Prostate gland (tissue), 2 donors: ENCODE measurements around the gene TMEM18. TPM values are rescaled to one million over a fixed set of nuclear protein-coding genes. Genes with fewer than 3 reads are reported as not detected.

Source experiments
- DNase-seq: peaks from one replicate; pipeline ENCODE4 v3.0.0-alpha.2; 2019; ENCODE audit warnings: low spot score
- H3K27ac ChIP-seq, 2 donors: fragments of 200-600 bp; sonication (generic); 2 replicates each; pipeline ENCODE4 v1.5.1; 2017 to 2019
- H3K27me3 ChIP-seq: fragments of 200-600 bp; sonication (generic); replicated peaks from 2 replicates; pipeline ENCODE4 v1.5.1; 2019; ENCODE audit not compliant: insufficient read depth
- H3K36me3 ChIP-seq, 2 donors: fragments of 200-600 bp; sonication (generic); 1 replicate in 1 of 2; 2 replicates in 1 of 2; pipeline versions ENCODE4 v1.5.1 to v1.8.1; 2017 to 2019
- H3K4me1 ChIP-seq: fragments of 200-600 bp; sonication (generic); replicated peaks from 2 replicates; pipeline ENCODE4 v1.5.1; 2019
- H3K4me3 ChIP-seq, 2 donors: fragments of 200-600 bp; sonication (generic); 2 replicates each; pipeline ENCODE4 v1.5.1; 2017 to 2019
- H3K9me3 ChIP-seq: fragments of 200-600 bp; sonication (generic); 2 replicates; pipeline ENCODE4 v1.5.1; 2017
- POLR2A ChIP-seq: fragments of 450-650 bp; IDR thresholded peaks from one replicate; pipeline ENCODE4 v1.6.1; 2016; ENCODE audit warnings: antibody characterized with exemption, mild to moderate bottlenecking
- POLR2AphosphoS5 ChIP-seq: sonication (generic); formaldehyde crosslinking; IDR thresholded peaks from one replicate; pipeline ENCODE4 v1.6.1; 2017; ENCODE audit warnings: antibody characterized with exemption
- WGBS: methylation state at CpG from one replicate; pipeline ENCODE4 v1.1.5; 2018; 5-methylcytosine and 5-hydroxymethylcytosine counted together
- intact Hi-C: fragments of 100-400 bp; cut with DNase I; formaldehyde crosslinking; loops from one replicate; pipeline ENCODE4 v1.14.2; 2022
- total RNA-seq, 2 donors: library from RNA; depleted of rRNA; stranded (reverse); fragments of >200 nt; gene quantifications; one replicate each; pipeline ENCODE4 v1.1.0, GENCODE V29; 2016
- TF ChIP-seq, protein P1 (sequence below), 4 experiments: fragments of 200-600 bp in 2 of 4; fragments of 450-650 bp in 2 of 4; sonication (generic) in 2 of 4; IDR thresholded peaks; 1 replicate in 3 of 4; 2 replicates in 1 of 4; pipeline ENCODE4 v1.5.1; 2016 to 2019; ENCODE audit warnings: antibody characterized with exemption in 4 of 4, mild to moderate bottlenecking in 2 of 4, moderate library complexity in 2 of 4

The TMEM18 gene
- total RNA-seq, 2 donors from 2014 or later: 17.7 to 19.3 TPM

DNA sequence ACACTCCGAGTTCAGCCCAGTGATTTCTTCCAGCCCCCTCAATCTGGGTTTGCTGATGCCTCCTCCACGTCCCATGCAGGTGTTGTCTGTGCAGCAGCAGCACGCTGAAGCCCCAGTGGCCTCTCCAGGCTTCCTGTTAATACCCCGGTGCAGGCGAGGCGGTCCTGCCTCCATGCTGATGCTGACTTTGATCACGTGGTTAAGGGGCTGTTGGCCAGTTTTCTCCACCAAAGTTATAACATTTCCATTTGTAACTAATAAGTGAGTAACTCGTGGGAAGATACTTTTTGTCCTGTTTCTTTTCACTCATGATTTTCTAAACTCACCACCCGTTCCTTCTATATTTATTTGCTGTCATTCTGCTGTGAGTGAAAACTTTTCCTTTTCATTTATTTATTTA is 42.5 kb upstream of the TMEM18 start:
- WGBS: 59% methylated on average over 9 of the region's 9 CpGs
- no peak for DNase-seq
- intact Hi-C loops: no loop called here

GRCh38 chr2:719191-719590 is 42.0 kb upstream of the TMEM18 start:
- intact Hi-C loops: no loop called here
- Histone ChIP-seq H3K4me1 (no peaks in the 10 kb centered on the region), H3K4me3 (no peak overlapping the region), H3K27me3 (no peaks in the 10 kb centered on the region), H3K27ac (no peak overlapping the region), H3K36me3 (no peaks in the 10 kb centered on the region), H3K9me3 (no peaks in the 10 kb centered on the region)
- no peak for DNase-seq
- TF ChIP-seq, protein P1, sequence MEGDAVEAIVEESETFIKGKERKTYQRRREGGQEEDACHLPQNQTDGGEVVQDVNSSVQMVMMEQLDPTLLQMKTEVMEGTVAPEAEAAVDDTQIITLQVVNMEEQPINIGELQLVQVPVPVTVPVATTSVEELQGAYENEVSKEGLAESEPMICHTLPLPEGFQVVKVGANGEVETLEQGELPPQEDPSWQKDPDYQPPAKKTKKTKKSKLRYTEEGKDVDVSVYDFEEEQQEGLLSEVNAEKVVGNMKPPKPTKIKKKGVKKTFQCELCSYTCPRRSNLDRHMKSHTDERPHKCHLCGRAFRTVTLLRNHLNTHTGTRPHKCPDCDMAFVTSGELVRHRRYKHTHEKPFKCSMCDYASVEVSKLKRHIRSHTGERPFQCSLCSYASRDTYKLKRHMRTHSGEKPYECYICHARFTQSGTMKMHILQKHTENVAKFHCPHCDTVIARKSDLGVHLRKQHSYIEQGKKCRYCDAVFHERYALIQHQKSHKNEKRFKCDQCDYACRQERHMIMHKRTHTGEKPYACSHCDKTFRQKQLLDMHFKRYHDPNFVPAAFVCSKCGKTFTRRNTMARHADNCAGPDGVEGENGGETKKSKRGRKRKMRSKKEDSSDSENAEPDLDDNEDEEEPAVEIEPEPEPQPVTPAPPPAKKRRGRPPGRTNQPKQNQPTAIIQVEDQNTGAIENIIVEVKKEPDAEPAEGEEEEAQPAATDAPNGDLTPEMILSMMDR (IDR thresholded peaks at IDR 0.05): no peak
- no peak for TF ChIP-seq POLR2A
- TF ChIP-seq POLR2AphosphoS5: no peak

More for the DNA sequence above, 42.5 kb upstream of the TMEM18 start:
- H3K9me3 ChIP-seq: no peaks in the 10 kb centered on the region
- H3K36me3 ChIP-seq: no peaks in the 10 kb centered on the region
- H3K27me3 ChIP-seq: no peaks in the 10 kb centered on the region
- no peak overlapping the region for H3K27ac ChIP-seq
- TF ChIP-seq POLR2AphosphoS5: no peak
- no peak for TF ChIP-seq POLR2A
- TF ChIP-seq, protein P1 (IDR thresholded peaks at IDR 0.05): no peak
- no peaks in the 10 kb centered on the region for H3K4me1 ChIP-seq
- no peak overlapping the region for H3K4me3 ChIP-seq

- Histone ChIP-seq H3K36me3 (no peaks in the 10 kb centered on the region), H3K4me1 (no peaks in the 10 kb centered on the region), H3K27ac (no peak overlapping the region), H3K27me3 (no peaks in the 10 kb centered on the region), H3K9me3 (no peaks in the 10 kb centered on the region), H3K4me3 (no peak overlapping the region)
- 94% methylated on average over 5 of the region's 5 CpGs for WGBS
- TF ChIP-seq, protein P1 (IDR thresholded peaks at IDR 0.05): no peak
- TF ChIP-seq POLR2A: no peak
- no peak for TF ChIP-seq POLR2AphosphoS5
- no peak for DNase-seq
- intact Hi-C loops: no loop called here
Measured at GRCh38 chr2:717661-718060, 40.5 kb upstream of the TMEM18 start.

- Histone ChIP-seq H3K4me1 (no peaks in the 10 kb centered on the region), H3K27ac (no peak overlapping the region), H3K36me3 (no peaks in the 10 kb centered on the region), H3K27me3 (no peaks in the 10 kb centered on the region), H3K4me3 (no peak overlapping the region), H3K9me3 (no peaks in the 10 kb centered on the region)
- intact Hi-C loops: no loop called here
- no peak for TF ChIP-seq POLR2AphosphoS5
- no peak for TF ChIP-seq POLR2A
- TF ChIP-seq, protein P1 (IDR thresholded peaks at IDR 0.05): no peak
- no peak for DNase-seq
- WGBS: 62% methylated on average over 18 of the region's 18 CpGs
Measured at GRCh38 chr2:715854-716560, 38.8 kb upstream of the TMEM18 start.

DNA sequence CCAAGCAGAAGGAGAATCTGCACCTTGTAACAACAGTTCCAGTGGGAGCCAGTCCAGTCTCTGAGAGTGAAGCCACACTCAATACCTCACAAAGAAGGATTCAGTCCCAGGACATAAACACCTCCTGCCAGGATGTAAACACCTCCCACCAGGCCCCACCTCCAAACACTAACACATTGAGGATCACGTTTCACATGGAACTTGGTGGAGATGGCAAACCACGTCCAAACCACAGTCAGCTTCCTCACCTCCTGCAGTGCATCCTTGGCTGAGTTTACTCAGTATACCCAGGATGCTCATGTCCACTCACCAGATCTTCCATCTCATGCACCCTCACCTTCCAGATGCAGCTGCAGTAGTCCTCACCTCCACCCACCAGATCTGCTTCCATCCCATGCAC is 37.8 kb upstream of the TMEM18 start:
- WGBS: 55% methylated on average over 2 of the region's 2 CpGs

More for the DNA sequence above, 37.8 kb upstream of the TMEM18 start:
- Histone ChIP-seq H3K27me3 (no peaks in the 10 kb centered on the region), H3K36me3 (no peaks in the 10 kb centered on the region), H3K4me3 (no peak overlapping the region), H3K4me1 (no peaks in the 10 kb centered on the region), H3K27ac (no peak overlapping the region), H3K9me3 (no peaks in the 10 kb centered on the region)
- intact Hi-C loops: no loop called here
- DNase-seq: no peak
- TF ChIP-seq, protein P1 (IDR thresholded peaks at IDR 0.05): no peak
